ENCODE results near the gene TRIB2.
"Not testable (repeated sequence)": the region's sequence is repeated elsewhere in the genome, so short reads cannot be mapped to it uniquely, and the experiment has no call there.

TRIB2 gene

DNA sequence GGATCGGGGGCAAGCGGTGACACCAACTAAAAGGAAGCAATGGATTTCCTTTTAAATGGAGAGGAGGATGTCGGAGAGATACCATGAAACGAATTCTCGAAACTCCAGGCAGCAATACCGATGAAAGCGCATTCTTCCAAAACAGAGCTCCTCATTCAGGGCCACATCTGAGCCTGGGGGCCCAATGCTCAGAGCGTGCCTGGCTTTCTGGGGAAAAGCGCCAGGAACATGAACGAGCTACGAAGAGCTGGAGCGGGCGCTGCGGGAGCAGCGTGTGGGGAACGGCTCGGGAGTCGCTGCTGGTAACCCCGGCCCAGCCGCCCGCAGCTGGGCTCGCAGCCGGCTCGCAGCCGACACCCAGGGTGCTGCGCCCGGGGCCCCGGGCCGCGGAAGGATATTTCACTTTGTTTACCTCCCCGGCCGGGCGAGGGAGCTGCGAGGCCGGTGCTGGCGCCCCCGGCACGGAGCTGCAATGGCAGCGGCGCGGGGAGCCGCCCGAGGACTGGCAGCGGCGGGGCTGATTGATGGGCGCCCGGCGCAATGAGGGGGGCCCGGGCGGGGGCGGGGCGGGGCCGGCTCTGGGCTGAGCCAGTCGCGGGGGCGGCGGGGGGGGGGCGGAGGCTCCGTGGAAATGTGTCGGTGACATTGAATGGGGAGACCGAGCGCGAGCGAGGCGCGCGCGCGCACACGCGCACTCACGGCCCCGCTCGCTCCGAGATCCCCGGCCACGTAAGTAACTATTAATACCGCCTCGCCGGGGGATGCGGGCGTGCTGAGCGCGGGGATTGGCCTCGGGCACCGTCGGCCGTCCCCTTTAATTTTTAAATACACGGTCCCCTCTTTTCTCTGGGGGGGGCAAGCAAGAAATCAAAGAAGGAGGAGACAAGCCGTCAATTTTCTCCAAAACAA is at the start of gene TRIB2:
Gene TRIB2 (plus strand): TSS at position 655 of the 909 bp plus-strand sequence. CDS start 1,372 bp downstream, outside the sequence.
- no peak for DNase-seq

DNA sequence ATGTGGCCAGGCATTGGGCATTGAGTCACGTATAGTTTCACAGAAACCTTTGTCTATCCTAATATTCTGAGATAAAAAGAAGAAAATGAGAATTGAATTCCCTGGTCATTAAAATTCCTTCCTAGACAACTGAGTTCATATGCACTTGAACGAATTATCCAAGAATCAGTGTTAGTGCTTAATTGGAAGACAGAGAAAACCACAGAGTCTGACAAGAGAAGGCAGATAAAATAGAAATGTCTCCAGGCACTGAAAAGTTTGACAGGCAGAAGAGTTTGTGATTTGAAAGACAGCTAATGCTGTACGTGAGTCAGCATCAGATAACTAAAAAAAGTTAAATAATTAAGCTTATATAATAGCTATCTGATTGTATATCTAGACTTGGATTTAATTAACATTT is 47.7 kb upstream of the TRIB2 start:
- DNase-seq = no peak

DNA sequence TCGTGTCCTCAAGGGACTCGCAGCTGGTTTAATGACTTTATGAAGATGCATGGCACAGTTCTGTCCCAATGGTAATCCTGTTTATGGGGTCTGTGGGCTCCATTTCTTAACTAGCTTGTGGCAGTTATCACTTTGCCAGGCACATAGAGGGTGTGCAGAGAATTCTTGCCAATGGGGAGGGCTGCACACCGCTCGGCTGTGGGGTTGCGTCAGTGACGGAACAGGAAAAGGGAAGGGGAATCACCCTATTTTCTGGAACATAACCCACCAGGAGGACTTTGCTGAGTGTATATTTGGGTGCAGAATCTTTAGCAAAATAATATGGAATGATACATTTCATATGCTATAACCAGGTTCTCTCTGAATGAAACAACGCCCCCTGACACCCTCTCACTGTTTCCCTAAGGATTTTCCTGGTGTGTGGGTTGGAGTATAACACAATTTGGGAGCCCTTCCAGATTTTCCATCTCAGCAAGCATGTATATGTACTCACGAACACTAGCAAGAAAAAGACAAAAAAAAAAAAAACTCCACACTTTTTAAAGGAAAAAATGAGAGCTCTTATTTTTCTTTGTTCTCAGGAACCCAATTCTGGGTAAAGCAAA is 43.9 kb upstream of the TRIB2 start:
- DNase-seq = no peak

- no peak for DNase-seq
Measured at GRCh38 chr2:12674644-12675328, 42.0 kb upstream of the TRIB2 start.

- DNase-seq = no peak
Measured at GRCh38 chr2:12675352-12675795, 41.4 kb upstream of the TRIB2 start.

DNA sequence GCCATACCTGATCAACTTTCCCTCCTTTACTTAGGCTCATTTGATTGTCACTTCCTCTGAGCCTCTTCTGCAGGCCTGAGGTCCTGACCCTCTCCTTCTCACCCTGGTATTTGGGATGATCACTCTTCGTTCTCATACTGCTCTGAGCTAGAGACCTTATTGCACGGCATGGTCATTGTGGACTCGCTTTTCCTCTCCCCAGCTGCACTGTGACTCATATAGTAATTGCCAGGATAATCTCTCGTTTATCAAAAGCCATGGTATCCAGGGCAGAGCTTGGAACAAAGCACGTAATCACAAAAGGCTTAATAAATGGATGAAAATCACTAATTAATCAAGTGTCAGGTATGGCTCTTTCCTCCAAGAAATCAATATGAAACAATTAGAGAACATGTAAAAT is 40.9 kb upstream of the TRIB2 start:
- no peak for DNase-seq

GRCh38 chr2:12676771-12677170 is 40.0 kb upstream of the TRIB2 start:
- DNase-seq = no peak

GRCh38 chr2:12678186-12678585 is 38.5 kb upstream of the TRIB2 start:
- no peak for DNase-seq

GRCh38 chr2:12679550-12680072 is 37.1 kb upstream of the TRIB2 start:
- no peak for DNase-seq

DNA sequence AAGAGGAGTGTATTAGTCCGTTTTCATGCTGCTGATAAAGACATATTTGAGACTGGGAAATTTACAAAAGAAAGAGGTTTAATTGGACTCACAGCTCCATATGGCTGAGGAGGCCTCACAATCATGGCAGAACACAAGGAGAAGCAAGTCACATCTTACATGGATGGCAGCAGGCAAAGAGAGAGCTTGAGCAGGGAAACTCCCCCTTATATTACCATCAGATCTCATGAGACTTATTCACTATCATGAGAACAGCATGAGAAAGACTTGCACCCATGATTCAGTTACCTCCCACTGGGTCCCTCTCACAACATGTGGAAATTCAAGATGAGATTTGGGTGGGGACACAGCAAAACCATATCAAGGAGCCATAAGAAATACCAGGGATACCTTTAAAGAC is 36.6 kb upstream of the TRIB2 start:
- not testable (repeated sequence) for DNase-seq

GRCh38 chr2:12682017-12682416 is 34.7 kb upstream of the TRIB2 start:
- DNase-seq = no peak

- DNase-seq = no peak
Measured at GRCh38 chr2:12683457-12684100, 33.2 kb upstream of the TRIB2 start.

GRCh38 chr2:12684471-12684936 is 32.2 kb upstream of the TRIB2 start:
- DNase-seq = no peak

DNA sequence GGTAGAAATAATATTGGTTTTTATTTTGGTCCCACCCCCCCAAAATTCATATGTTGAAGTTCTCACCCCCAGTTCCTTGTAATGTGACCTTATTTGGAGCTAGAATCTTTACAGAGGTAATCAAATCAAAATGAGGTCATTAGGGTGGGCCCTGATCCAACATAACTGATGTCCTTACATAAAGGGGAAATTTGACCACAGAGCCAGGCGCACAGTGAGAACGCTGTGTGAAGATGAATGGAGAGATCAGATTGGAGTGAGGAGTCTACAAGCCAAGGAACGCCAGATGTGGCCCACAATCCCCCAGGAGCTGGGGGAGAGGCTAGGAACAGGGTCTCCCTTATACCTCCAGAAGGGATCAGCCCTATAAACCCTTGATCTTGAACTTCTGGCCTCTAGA is 31.6 kb upstream of the TRIB2 start:
- DNase-seq = no peak

DNA sequence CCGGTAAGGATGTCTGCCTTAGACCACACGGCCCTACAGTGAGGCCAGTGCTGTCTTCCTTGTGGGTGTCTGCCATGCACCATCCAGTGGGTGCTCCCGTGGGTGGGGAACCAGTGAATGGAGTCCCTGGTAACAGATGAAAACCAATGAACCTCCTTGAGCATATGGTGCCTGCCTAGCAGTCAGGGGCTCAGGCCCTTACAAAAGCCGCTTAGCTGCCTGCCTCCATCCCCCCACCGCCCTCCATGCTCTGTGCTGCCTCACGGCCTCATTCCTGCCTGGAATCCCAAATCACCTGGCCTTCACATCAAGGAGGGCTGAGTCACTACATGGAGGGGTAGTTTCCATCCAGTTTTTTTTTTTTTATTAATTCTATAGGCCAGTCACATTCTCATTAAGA is 30.8 kb upstream of the TRIB2 start:
- DNase-seq = no peak

- DNase-seq = no peak
Measured at GRCh38 chr2:12686708-12687283, 29.9 kb upstream of the TRIB2 start.

GRCh38 chr2:12688091-12688490 is 28.6 kb upstream of the TRIB2 start:
- DNase-seq = no peak

GRCh38 chr2:12688893-12689292 is 27.8 kb upstream of the TRIB2 start:
- DNase-seq = no peak

- DNase-seq = no peak
Measured at GRCh38 chr2:12693509-12693908, 23.2 kb upstream of the TRIB2 start.

- DNase-seq = no peak
Measured at GRCh38 chr2:12694990-12695774, 21.6 kb upstream of the TRIB2 start.

DNA sequence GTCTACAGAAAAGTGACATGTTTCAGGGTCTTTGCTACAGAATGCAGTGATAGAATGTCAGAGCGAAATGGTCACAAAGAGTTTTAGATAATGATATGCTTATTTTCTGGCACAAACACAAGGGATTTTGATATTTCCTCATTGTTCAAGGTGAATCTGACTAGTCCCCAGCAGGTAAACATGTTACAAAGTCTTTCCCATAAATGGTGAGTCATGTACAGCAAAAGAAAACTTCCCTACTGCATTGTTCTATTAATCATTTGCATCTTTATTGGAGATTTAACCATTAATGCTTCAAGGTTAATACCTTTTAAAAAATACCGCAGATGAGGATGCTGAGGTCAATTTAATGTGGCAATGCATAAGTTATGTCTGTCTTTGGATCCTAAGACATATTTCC is 19.1 kb upstream of the TRIB2 start:
- DNase-seq = no peak

DNA sequence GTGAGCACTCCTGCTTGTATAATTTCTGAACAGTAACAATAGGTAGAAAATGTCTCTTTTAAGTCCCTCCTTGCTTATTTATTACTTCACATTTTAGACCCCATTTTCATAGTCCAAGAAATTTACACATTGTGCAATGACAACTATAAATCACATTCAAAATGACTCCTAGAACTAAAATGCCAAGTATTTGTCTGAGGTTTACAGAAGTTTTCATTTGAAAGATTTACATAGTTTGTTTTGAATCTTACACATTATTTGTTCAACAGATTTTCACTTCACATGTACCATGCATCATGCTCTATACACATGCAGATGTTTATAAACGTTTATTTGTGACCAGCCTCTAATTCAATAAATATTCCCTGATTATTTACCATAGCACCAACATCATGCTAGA is 15.7 kb upstream of the TRIB2 start:
- no peak for DNase-seq

All from cortex of kidney (tissue), 1 donor.